ENCODE results near the gene PTPRT.

The PTPRT gene

DNA sequence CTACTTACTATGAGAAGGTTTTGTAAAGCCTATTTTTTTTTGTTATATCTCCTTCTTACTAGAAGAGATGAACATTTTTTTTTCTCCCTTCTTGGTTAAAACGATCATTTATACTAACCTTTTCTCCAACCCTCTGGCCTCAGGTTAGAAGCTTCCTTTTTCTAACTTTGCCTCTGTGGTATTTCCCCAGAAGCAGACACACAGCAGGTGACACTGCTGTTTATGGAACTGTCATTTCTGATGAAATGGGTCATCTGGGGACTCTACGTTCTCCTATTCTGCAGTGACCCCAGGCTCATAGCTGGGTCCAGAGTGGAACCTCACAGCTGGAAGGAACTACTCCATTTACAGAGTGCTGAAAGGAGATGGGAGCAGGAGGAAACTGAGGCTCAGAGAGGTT is 825.3 kb downstream of the PTPRT start:
- Histone ChIP-seq H3K27ac (ENCODE audit: low read depth, low read length) (no peak overlapping the region), H3K36me3 (ENCODE audit: control insufficient read depth, insufficient read depth, low read length) (no peaks in the 10 kb centered on the region), H3K4me1 (ENCODE audit: control insufficient read depth, insufficient read depth, low read length) (no peaks in the 10 kb centered on the region), H3K9me3 (ENCODE audit: control insufficient read depth, insufficient read depth, low read depth, low read length) (no peaks in the 10 kb centered on the region), H3K27me3 (ENCODE audit: control insufficient read depth, insufficient read depth, low read length) (peaks cover 12% of the 10 kb centered on the region; the same call in 1 of the 2 replicates), H3K9ac (ENCODE audit: low read length) (no peak overlapping the region), H3K4me3 (ENCODE audit: low read depth, low read length) (no peak overlapping the region)

GRCh38 chr20:42361402-42361970 is 828.2 kb downstream of the PTPRT start:
- no peak overlapping the region for H3K27ac ChIP-seq (ENCODE audit: low read depth, low read length)
- no peaks in the 10 kb centered on the region for H3K4me1 ChIP-seq (ENCODE audit: control insufficient read depth, insufficient read depth, low read length)
- no peaks in the 10 kb centered on the region for H3K27me3 ChIP-seq (ENCODE audit: control insufficient read depth, insufficient read depth, low read length)
- H3K9me3 ChIP-seq (ENCODE audit: control insufficient read depth, insufficient read depth, low read depth, low read length), result no peaks in the 10 kb centered on the region
- no peak overlapping the region for H3K9ac ChIP-seq (ENCODE audit: low read length)
- no peak overlapping the region for H3K4me3 ChIP-seq (ENCODE audit: low read depth, low read length)
- H3K36me3 ChIP-seq (ENCODE audit: control insufficient read depth, insufficient read depth, low read length), result no peaks in the 10 kb centered on the region

GRCh38 chr20:42360621-42361020 is 829.1 kb downstream of the PTPRT start:
- H3K36me3 ChIP-seq (ENCODE audit: control insufficient read depth, insufficient read depth, low read length), result no peaks in the 10 kb centered on the region

GRCh38 chr20:42359617-42360016 is 830.1 kb downstream of the PTPRT start:
- H3K9ac ChIP-seq (ENCODE audit: low read length), result no peak overlapping the region
- H3K36me3 ChIP-seq (ENCODE audit: control insufficient read depth, insufficient read depth, low read length), result no peaks in the 10 kb centered on the region

More at GRCh38 chr20:42360621-42361020, 829.1 kb downstream of the PTPRT start:
- Histone ChIP-seq H3K9me3 (ENCODE audit: control insufficient read depth, insufficient read depth, low read depth, low read length) (no peaks in the 10 kb centered on the region), H3K9ac (ENCODE audit: low read length) (no peak overlapping the region), H3K4me3 (ENCODE audit: low read depth, low read length) (no peak overlapping the region), H3K27ac (ENCODE audit: low read depth, low read length) (no peak overlapping the region), H3K4me1 (ENCODE audit: control insufficient read depth, insufficient read depth, low read length) (no peaks in the 10 kb centered on the region), H3K27me3 (ENCODE audit: control insufficient read depth, insufficient read depth, low read length) (no peaks in the 10 kb centered on the region)

GRCh38 chr20:42352096-42352495 is 837.6 kb downstream of the PTPRT start:
- H3K4me1 ChIP-seq (ENCODE audit: control insufficient read depth, insufficient read depth, low read length), result no peaks in the 10 kb centered on the region; the same call in 1 of the 2 replicates
- no peak overlapping the region for H3K4me3 ChIP-seq (ENCODE audit: low read depth, low read length)
- no peak overlapping the region for H3K9ac ChIP-seq (ENCODE audit: low read length)
- H3K9me3 ChIP-seq (ENCODE audit: control insufficient read depth, insufficient read depth, low read depth, low read length), result no peaks in the 10 kb centered on the region
- H3K27me3 ChIP-seq (ENCODE audit: control insufficient read depth, insufficient read depth, low read length), result no peaks in the 10 kb centered on the region
- no peaks in the 10 kb centered on the region for H3K36me3 ChIP-seq (ENCODE audit: control insufficient read depth, insufficient read depth, low read length)
- no peak overlapping the region for H3K27ac ChIP-seq (ENCODE audit: low read depth, low read length)

More at GRCh38 chr20:42359617-42360016, 830.1 kb downstream of the PTPRT start:
- no peak overlapping the region for H3K27ac ChIP-seq (ENCODE audit: low read depth, low read length)
- H3K4me1 ChIP-seq (ENCODE audit: control insufficient read depth, insufficient read depth, low read length), result no peaks in the 10 kb centered on the region
- H3K9me3 ChIP-seq (ENCODE audit: control insufficient read depth, insufficient read depth, low read depth, low read length), result no peaks in the 10 kb centered on the region
- no peak overlapping the region for H3K4me3 ChIP-seq (ENCODE audit: low read depth, low read length)
- no peaks in the 10 kb centered on the region for H3K27me3 ChIP-seq (ENCODE audit: control insufficient read depth, insufficient read depth, low read length)

DNA sequence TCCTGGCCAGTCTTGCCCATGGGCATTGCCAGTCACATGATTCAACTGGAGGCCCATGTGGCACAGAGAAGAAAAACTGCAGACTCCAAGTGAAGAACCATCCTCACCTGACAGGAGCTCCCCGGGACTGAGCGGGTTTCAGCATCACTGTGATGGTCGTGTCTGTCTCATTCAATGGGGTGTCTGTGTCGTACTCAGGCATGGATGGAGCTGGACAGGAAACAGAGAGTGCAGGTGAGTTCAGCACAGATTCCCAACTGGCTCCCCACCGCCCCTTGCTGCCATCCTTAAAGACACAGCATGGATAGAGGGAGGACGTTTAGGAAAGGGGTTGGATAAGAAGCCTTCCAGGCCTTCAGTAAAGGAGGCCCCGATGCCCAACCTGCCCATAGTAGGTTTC is 839.2 kb downstream of the PTPRT start:
- H3K9ac ChIP-seq (ENCODE audit: low read length), result no peak overlapping the region
- no peak overlapping the region for H3K4me3 ChIP-seq (ENCODE audit: low read depth, low read length)
- no peaks in the 10 kb centered on the region for H3K9me3 ChIP-seq (ENCODE audit: control insufficient read depth, insufficient read depth, low read depth, low read length)
- no peaks in the 10 kb centered on the region for H3K27me3 ChIP-seq (ENCODE audit: control insufficient read depth, insufficient read depth, low read length)
- H3K36me3 ChIP-seq (ENCODE audit: control insufficient read depth, insufficient read depth, low read length), result no peaks in the 10 kb centered on the region
- H3K27ac ChIP-seq (ENCODE audit: low read depth, low read length), result no peak overlapping the region
- H3K4me1 ChIP-seq (ENCODE audit: control insufficient read depth, insufficient read depth, low read length), result no peaks in the 10 kb centered on the region; the same call in 1 of the 2 replicates

- Histone ChIP-seq H3K9me3 (ENCODE audit: control insufficient read depth, insufficient read depth, low read depth, low read length) (no peaks in the 10 kb centered on the region), H3K27me3 (ENCODE audit: control insufficient read depth, insufficient read depth, low read length) (peaks cover 3% of the 10 kb centered on the region; the same call in 1 of the 2 replicates), H3K9ac (ENCODE audit: low read length) (no peak overlapping the region), H3K27ac (ENCODE audit: low read depth, low read length) (no peak overlapping the region), H3K4me1 (ENCODE audit: control insufficient read depth, insufficient read depth, low read length) (no peaks in the 10 kb centered on the region), H3K36me3 (ENCODE audit: control insufficient read depth, insufficient read depth, low read length) (no peaks in the 10 kb centered on the region), H3K4me3 (ENCODE audit: low read depth, low read length) (no peak overlapping the region)
Measured at GRCh38 chr20:42346189-42347170, 843.2 kb downstream of the PTPRT start.

DNA sequence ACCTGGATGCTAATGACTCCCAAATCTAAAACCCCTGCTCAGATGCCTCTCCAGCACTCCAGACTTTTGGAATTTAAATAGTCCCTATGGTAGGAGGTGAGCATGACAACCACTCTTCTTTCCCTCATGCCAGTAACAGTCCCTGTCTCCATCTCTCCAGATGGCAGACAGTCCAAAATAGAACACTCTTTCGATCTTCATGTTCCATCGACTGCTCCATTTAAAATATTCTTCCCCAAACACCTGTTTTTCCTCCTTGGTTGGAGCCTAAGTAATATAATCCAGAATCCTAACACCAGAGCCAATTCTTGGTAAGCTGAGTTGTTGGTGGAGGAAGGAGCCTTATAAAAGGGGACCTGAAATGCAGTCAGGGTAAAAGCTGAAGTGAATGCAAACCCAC is 848.1 kb downstream of the PTPRT start:
- no peak overlapping the region for H3K9ac ChIP-seq (ENCODE audit: low read length)
- no peaks in the 10 kb centered on the region for H3K4me1 ChIP-seq (ENCODE audit: control insufficient read depth, insufficient read depth, low read length)
- H3K27ac ChIP-seq (ENCODE audit: low read depth, low read length), result no peak overlapping the region
- no peak overlapping the region for H3K4me3 ChIP-seq (ENCODE audit: low read depth, low read length)
- H3K27me3 ChIP-seq (ENCODE audit: control insufficient read depth, insufficient read depth, low read length), result peaks cover 3% of the 10 kb centered on the region; the same call in 1 of the 2 replicates
- no peaks in the 10 kb centered on the region for H3K36me3 ChIP-seq (ENCODE audit: control insufficient read depth, insufficient read depth, low read length)
- H3K9me3 ChIP-seq (ENCODE audit: control insufficient read depth, insufficient read depth, low read depth, low read length), result no peaks in the 10 kb centered on the region

DNA sequence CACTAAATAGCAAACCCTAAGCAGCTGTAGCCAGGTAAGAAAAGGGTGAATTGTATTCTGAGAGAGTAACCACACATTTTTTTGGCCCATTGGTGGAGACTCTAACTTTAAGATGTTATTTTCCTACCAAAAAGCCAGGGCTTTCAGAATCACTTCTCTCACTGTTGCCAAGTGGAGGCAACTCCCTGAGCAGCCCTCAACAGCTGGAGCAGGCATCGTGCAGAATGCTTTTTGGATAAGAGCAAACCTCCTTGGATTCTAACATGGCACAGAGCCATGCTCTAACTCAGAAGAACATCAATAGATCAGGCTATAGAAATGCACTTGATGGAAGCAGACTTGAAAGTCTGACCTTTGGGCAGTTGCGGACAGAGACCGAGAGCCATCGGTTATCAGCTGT is 849.3 kb downstream of the PTPRT start:
- H3K9me3 ChIP-seq (ENCODE audit: control insufficient read depth, insufficient read depth, low read depth, low read length), result no peaks in the 10 kb centered on the region
- H3K27me3 ChIP-seq (ENCODE audit: control insufficient read depth, insufficient read depth, low read length), result peaks cover 3% of the 10 kb centered on the region; the same call in 1 of the 2 replicates
- H3K27ac ChIP-seq (ENCODE audit: low read depth, low read length), result no peak overlapping the region
- H3K9ac ChIP-seq (ENCODE audit: low read length), result no peak overlapping the region
- H3K4me3 ChIP-seq (ENCODE audit: low read depth, low read length), result no peak overlapping the region
- no peaks in the 10 kb centered on the region for H3K4me1 ChIP-seq (ENCODE audit: control insufficient read depth, insufficient read depth, low read length)
- no peaks in the 10 kb centered on the region for H3K36me3 ChIP-seq (ENCODE audit: control insufficient read depth, insufficient read depth, low read length)

DNA sequence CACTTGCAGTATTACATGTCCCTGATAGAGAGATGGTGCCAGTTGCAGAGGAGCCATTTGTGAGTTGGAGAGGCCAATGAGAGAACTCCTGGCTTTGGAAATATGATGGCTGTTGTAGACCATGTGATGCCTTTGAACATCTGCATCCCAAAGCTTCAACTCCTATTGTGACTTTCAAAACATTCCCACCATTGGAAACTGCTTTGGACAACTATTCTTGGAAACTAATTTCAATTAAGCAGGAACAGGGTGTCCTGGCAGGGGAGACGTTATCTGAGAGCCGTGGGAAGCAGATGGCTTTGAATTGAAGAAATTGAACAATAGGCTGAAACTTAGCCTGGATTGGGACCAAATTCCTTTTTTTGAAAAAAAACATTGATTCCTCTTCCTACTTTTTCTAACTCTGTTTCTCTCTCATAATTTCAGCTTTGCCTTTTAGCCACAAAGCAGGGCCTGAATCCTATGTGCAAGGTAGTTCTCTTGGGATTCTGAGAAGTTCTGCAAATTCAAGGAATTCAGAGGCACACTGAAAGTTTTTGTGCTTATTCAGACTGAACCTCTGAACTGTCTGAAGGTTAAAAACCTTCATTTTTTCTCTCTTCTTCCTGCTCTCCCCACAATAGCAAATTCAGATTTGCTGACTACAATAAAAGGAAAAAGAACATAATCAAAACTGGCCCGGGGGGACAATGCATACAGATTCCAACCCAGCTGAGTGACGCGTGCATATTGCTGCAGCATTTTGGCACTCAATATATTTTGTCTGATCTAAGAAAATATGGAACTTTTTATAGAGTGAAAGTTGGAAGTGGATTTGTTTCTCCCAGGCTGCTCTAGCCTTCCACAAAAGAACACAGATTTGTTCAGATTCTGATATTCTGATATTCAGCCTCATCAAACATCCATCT is 851.2 kb downstream of the PTPRT start:
- Histone ChIP-seq H3K4me1 (ENCODE audit: control insufficient read depth, insufficient read depth, low read length) (no peaks in the 10 kb centered on the region), H3K27ac (ENCODE audit: low read depth, low read length) (no peak overlapping the region), H3K4me3 (ENCODE audit: low read depth, low read length) (no peak overlapping the region), H3K36me3 (ENCODE audit: control insufficient read depth, insufficient read depth, low read length) (no peaks in the 10 kb centered on the region), H3K9ac (ENCODE audit: low read length) (no peak overlapping the region), H3K9me3 (ENCODE audit: control insufficient read depth, insufficient read depth, low read depth, low read length) (no peaks in the 10 kb centered on the region), H3K27me3 (ENCODE audit: control insufficient read depth, insufficient read depth, low read length) (no peaks in the 10 kb centered on the region)

All from HUES6 (cell line).